HCEC 1CT (cell line): ENCODE results near the gene C6orf132.

Experiments used
- DNase-seq: peaks from one replicate; pipeline ENCODE4 v3.0.0-alpha.2; 2017

Gene C6orf132

DNA sequence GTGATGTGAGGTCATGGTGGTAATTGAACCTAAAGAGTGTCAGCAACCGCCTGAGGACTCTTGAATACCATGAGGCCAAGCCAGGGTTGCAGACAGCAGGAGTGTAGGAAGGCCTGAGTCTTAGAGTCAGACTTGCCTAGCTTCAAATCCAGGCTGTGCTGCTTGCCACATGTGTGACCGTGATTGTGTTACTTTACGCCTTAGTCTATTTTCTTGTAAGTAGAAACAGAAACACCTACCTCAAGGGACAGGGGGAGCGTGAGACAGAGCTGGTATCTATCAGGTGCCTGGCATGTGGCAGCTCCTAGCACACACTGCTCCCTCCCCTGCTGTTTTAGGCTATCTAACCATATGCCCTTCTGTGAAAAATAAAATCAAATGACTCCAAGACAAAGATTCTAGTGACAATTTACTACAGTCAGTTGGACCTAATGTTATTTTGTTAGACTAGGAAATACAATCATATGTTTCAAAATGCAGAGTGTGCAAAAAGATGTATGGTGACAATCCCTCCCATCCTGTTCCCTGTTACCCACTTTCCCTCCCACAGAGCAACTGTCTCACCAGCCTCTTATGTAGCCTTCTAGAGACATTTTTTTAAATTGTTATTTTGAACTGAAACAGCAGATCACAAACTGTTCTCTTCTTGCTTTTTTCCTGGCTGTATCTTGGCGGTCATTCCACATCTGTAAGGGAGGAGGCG lies 70.4 kb downstream of the C6orf132 start:
- no peak for DNase-seq

DNA sequence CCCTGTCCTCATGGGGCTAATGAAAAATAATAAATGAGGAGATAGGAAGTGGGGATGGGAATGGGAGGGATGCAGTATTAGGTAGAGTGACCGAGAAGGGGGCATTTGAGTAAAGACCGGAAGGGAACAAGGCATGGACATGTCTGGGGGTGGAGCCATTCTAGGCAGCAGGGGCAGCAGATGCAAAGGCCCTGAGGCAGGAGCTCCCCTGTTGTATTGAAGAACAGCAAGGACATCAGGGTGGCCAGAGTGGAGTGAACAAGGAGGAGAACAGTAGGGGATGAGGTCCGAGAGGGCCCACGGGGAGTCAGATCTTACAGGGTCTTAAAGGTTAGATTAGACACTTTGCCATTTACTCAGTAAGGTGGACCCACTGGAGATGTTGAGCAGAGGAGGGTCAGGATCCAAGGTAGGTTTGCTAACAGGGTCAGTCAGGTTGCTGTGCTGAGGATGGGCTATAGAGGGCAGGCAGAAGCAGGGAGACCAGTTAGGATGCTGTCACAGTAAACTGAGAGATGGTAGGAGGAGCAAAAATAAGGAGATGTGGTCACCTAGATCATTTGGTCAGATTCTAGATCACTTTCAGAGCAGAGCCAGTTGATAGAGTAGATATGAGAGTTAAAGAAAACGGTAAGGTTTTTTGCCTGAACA lies 73.4 kb downstream of the C6orf132 start:
- DNase-seq: no peak

DNA sequence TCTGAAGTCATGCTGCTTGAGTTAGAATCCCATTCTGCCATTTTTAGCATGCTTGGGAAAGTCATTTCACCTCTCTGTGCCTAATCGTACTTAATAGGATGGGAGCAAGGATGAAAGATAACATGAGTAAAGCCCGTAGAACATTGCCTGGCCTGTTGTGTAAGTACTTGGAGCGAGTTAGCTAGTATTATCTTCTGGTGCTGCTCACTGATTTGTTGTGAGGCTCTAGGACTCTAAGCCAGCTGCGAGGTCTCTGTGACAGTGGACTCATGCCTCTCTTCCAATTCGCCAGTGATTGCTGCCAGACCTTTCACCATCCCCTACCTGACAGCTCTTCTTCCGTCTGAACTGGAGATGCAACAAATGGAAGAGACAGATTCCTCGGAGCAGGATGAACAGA lies 74.2 kb downstream of the C6orf132 start:
- no peak for DNase-seq

GRCh38 chr6:42066156-42066675 lies 76.2 kb downstream of the C6orf132 start:
- no peak for DNase-seq

DNA sequence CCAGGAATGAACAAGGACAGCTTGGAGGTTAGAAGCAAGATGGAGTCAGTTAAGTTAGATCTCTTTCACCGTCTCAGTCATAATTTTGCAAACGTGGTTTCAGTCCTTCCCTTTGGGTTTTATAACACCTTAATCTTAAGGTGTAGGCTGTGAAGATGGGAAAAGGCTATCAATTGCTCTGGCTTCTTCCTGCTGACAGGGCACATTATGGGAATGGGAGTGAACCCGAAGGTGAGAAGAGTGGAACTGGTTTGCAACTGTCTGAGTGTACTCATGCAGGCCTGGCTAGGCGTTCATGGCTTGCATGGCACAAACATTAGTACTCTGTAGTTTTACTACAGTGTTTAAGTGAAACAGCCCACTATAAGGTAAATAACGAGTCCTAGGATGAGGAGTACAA lies 82.7 kb downstream of the C6orf132 start:
- no peak for DNase-seq

DNA sequence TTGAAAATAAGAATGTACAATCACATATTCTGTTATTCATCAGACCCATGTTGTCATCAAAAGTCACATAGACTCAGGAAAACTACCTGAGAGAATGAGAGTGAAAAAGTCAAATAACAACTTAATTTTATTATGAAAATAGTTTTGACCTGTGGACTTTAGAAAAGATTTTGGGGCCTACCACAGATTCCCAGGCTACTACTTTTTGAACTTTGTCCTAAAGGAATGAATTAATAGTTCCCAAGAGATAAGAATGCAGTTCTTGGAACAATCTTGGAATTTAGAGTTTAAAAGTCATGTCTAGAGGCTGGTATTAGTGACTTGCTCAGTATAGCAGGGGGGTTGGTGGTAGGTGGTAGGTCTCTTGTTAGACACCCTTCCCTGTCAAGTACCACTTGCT lies 88.8 kb downstream of the C6orf132 start:
- no peak for DNase-seq

DNA sequence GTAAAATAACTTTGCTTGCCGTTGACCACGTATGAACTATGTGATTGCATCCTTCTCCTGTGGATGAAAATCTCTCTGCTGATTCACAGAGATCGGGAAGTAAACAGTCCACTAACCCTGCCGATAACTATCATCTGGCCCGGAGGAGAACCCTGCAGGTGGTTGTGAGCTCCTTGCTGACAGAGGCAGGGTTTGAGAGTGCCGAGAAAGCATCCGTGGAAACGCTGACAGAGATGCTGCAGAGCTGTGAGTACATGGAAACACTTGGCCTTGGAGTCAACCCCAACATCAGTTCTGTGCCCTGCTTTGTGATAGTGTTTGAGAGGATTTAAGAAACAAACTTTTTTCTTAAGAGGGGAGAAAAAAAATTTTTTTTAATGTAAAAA lies 91.2 kb downstream of the C6orf132 start:
- DNase-seq: no peak
